Left colon (tissue), 2 donors: ENCODE data around the gene AS3MT. TPM values are rescaled to one million over a fixed set of nuclear protein-coding genes. Genes with fewer than 3 reads are reported as not detected.
"Not testable (repeated sequence)": the region's sequence is repeated elsewhere in the genome, so short reads cannot be mapped to it uniquely, and the experiment has no call there.

Source experiments
- ATAC-seq: fragments of 200-7000 bp; cut with Tn5 transposase; one replicate; pipeline ENCODE4 v1.9.1; 2020; ENCODE audit warnings: mild to moderate bottlenecking, moderate library complexity
- DNase-seq, 2 donors: peaks; one replicate each; pipeline ENCODE4 v3.0.0-alpha.2; 2020
- intact Hi-C, 2 donors: fragments of 100-400 bp; cut with DNase I in 1 of 2; cut with micrococcal nuclease in 1 of 2; formaldehyde crosslinking; loops; one replicate each; pipeline versions ENCODE4 v1.11.2 to v1.14.0; 2022; cut with DNase I, micrococcal nuclease
- total RNA-seq, 2 donors: library from RNA; stranded (reverse); fragmentation: NEBNext Ultra II Directional; extraction: Animal tissue kit (Norgen Biotek cat#: 25700); gene quantifications; one replicate each; pipeline ENCODE4 v1.2.1, GENCODE V29; 2021
- donor health status: DM: no; HTN: no; CAD: no.
- donor health status: DM: yes; HTN: yes; CAD: no.

The AS3MT gene
- total RNA-seq, 2 donors from 2014 or later, result 0.61 to 1.2 TPM

GRCh38 chr10:102914781-102915180, 45.5 kb downstream of the AS3MT start:
- intact Hi-C loops, result loop anchor here (5.0 to 10.0 kb wide), 2 partner anchors 150 to 333 kb away; partner anchors contain the start of gene RPEL1 (in 2 of the 2)
- no peak for ATAC-seq
- DNase-seq, result no peak

DNA sequence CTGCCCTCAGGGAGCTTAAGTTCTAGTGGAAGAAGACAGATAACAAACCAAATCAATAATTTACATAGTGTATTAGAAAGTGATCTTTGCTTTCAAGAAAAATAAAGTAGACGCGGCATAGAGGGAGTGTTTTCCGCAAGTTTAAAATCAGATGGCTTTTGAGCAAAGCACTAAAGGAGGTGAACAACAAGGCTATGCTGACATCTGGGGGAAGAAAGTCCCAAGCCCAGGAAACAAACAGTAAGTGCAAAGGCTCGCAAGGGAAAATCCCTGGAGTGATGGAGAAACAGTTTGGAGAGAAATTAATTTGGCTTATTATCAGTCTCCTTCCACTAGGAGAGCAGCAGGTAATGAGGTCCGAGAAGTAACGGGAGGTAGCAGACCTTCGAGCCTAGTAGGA, 46.9 kb downstream of the AS3MT start:
- intact Hi-C loops, result loop anchor here (5.0 to 10.0 kb wide), 2 partner anchors 149 to 331 kb away; partner anchors contain the start of gene RPEL1 (in 2 of the 2)
- ATAC-seq, result no peak
- no peak for DNase-seq

DNA sequence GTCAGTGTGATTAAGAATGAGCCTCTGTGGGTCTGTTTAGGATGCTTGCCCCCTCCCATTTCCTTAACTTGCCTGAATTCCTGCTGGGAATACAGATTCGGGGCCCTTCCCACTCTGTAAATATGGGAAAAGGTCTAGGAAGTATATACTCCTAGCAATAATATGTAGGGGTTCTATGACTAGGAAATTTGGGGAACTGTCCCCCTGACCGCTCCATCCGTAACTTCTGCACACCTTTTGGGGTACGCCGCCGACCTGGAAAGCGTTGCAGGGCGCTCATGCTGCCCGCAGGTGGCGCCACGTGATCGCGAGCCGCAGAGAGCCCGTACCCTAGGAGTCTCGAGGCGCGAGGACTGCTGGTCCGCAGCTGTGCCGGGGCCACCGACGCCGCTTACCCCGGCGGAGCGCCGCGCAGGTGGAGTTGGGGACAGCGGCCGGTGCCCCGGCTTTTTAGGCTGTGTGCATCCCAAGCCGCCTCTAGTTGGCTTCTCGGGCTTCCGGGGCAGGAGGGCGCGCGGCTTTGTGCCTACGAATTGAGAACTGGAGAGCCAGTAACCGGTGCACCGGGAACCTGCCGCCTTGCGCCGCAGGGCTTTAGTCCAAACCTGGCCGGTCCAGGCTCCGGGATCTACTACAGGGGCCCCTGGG, 48.2 kb downstream of the AS3MT start:
- DNase-seq (peak; percentile 69 to 85), ATAC-seq (peak; percentile 62)
- intact Hi-C loops, result loop anchor here (5.0 to 10.0 kb wide), 2 partner anchors 147 to 330 kb away; partner anchors contain the start of gene RPEL1 (in 2 of the 2)

- intact Hi-C loops, result loop anchor here (5.0 to 10.0 kb wide), 2 partner anchors 147 to 329 kb away; partner anchors contain the start of gene RPEL1 (in 2 of the 2)
- peak; percentile 91 for ATAC-seq
- DNase-seq, result peak; percentile 100
These were observed 48.9 kb downstream of the AS3MT start, which contains the start of gene CNNM2 for GRCh38 chr10:102917962-102918816. Gene CNNM2, plus strand, starts transcription at chr10:102918294. Its CDS starts 187 bp downstream, at chr10:102918481.

DNA sequence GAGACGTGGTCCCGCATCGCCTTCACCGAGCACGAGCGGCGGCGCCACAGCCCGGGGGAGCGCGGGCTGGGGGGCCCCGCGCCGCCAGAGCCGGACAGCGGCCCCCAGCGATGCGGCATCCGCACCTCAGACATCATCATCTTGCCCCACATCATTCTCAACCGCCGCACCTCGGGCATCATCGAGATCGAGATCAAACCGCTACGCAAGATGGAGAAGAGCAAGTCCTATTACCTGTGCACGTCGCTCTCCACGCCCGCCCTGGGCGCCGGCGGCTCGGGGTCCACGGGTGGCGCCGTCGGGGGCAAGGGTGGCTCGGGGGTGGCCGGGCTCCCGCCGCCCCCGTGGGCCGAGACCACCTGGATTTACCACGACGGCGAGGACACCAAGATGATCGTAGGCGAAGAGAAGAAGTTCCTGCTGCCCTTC, 49.6 kb downstream of the AS3MT start:
- intact Hi-C loops, result loop anchor here (5.0 to 10.0 kb wide), 2 partner anchors 146 to 328 kb away; partner anchors contain the start of gene RPEL1 (in 2 of the 2)
- DNase-seq, result peak; percentile 37 to 48
- no peak for ATAC-seq

- ATAC-seq, result no peak
- intact Hi-C loops, result loop anchor here (5.0 to 10.0 kb wide), 2 partner anchors 145 to 328 kb away; partner anchors contain the start of gene RPEL1 (in 2 of the 2)
- peak; percentile 32 to 39 for DNase-seq
These were observed 50.1 kb downstream of the AS3MT start for GRCh38 chr10:102919246-102919959.

DNA sequence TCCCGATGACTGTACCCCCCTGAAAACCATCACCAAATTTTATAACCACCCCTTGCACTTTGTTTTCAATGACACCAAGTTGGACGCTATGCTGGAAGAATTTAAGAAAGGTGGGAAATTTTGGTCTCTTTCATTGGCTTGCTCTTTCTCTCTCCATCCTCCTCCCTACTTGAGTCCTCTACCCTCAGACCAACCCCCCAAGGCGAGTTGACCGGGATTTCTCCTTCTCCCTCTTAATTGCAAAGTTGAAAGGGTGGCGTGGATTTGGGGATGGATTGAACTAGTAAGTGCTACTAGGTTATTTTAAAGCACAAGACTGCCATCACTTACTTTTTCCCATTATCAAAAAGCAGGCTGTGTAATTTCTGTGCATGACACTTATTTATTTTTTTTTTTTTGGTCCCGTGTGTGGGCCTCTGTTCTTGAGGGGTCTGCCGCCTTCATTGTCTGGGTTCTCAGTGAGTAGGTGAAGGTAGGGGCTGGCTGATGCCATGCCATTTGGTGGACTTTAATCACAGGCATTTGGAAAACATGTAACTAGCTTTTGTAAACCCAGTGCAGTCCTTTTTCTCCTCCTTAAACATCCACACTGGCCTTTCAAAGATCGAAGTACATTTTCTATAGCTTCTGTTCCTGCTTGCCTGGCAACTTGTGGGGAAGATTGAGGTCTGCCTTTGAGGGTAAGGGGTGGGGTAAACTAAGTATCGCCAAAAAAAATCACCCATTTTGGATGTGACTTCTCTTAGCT, 50.9 kb downstream of the AS3MT start:
- no peak for ATAC-seq
- intact Hi-C loops, result loop anchor here (5.0 to 10.0 kb wide), 2 partner anchors 145 to 327 kb away; partner anchors contain the start of gene RPEL1 (in 2 of the 2)
- no peak for DNase-seq

DNA sequence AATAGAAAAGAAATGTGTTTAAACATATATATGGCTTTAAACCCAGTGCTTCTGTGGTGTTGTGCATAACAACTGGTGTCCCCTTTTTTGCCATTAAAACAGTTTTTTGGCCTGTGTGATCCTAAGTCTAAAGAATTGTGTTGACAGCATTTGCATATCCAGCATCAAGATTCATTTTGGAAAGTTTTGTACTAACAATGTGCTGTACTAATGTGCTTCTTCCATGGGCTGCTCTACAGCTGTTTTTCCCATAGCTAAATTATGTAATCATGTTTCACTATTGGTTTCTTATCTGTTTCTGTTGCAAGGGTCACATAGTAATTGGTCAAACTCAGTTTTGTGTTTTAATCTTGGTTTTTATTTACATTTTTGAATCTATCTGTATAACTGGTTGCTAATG, 54.3 kb downstream of the AS3MT start:
- DNase-seq, result no peak
- intact Hi-C loops, result loop anchor here in 1 of 2 donors (10.0 kb wide), 1 partner anchor 141 kb away; no protein-coding TSS in a partner anchor
- ATAC-seq, result no peak

GRCh38 chr10:102926842-102927241, 57.6 kb downstream of the AS3MT start:
- intact Hi-C loops, result loop anchor here in 1 of 2 donors (10.0 kb wide), 1 partner anchor 138 kb away; no protein-coding TSS in a partner anchor
- peak; percentile 82 for ATAC-seq
- peak in 1 of 2 donors; percentile 14 for DNase-seq

DNA sequence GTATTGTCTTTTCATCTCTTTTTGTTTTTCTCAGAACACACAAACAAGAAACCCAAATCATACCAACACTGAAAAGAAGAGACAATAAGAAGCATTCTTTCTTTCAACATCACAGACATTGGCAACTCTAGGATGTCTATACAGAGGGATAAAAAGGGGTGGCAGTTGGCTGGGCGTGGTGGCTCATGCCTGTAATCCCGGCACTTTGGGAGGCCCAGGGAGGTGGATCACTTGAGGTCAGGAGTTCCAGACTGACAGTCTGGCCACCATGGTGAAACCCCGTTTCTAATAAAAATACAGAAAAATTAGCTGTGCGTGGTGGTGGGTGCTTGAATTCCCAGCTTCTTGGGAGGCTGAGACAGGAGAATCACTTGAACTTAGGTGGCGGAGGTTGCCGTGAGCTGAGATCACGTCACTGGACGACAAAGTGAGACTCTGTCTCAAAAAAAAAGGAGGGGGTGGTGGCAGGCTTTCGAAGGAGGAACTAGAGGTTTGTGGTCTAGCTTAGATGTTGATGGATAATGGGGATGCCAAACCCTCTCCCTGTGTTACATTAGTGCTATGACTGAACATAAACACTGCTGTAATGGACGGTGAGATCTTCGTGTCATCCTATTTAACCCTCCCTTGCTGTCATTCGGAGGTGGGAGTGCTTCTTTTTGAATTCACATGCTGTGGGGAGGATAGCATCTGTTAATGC, 58.2 kb downstream of the AS3MT start:
- DNase-seq, result peak in 1 of 2 donors; percentile 27
- intact Hi-C loops, result loop anchor here in 1 of 2 donors (10.0 kb wide), 1 partner anchor 137 kb away; no protein-coding TSS in a partner anchor
- peak; percentile 44 for ATAC-seq

DNA sequence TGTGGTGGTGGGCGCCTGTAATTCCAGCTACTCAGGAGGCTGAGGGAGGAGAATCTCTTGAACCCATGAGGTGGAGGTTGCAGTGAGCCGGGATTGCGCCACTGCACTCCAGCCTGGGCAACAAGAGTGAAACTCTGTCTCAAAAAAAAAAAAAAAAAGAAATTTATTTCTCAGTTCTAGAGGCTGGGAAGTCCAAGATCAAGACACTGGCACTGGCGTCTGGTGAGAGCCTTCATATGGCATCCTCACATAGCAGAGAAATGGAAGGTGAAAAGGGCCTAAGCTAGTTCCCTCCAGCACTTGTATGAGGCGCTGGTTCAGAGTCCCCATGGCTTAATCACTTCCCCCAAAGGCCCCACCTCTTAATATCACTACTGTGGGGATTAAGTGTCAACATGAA, 59.2 kb downstream of the AS3MT start:
- not testable (repeated sequence) for ATAC-seq, DNase-seq
- intact Hi-C loops, result loop anchor here in 1 of 2 donors (10.0 kb wide), 1 partner anchor 136 kb away; no protein-coding TSS in a partner anchor

DNA sequence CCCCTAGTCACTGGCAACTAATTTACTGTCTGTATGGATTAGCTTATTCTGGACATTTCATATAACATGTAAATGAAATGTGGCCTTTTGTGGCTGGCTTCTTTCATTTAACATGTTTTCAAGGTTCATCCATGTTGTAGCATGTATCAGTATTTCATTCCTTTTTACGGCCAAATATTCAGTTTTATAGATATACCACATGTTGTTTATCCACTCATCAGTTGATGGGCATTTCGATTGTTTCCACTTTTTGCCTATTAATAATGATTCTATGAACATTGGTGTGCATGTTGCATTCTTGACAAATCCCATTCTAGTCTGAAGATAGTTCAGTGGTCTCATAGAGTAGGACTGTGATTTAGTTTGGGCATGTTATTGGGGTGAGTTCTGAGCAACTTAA, 61.5 kb downstream of the AS3MT start:
- DNase-seq (no peak), ATAC-seq (no peak)
- intact Hi-C loops, result no loop called here

- ATAC-seq (no peak), DNase-seq (no peak)
- intact Hi-C loops, result no loop called here
These were observed 62.4 kb downstream of the AS3MT start for GRCh38 chr10:102931643-102932042.

- no peak for DNase-seq
- intact Hi-C loops, result no loop called here
- no peak for ATAC-seq
These were observed 66.2 kb downstream of the AS3MT start for GRCh38 chr10:102935505-102935904.

GRCh38 chr10:102935939-102936605, 66.8 kb downstream of the AS3MT start:
- no peak for DNase-seq
- intact Hi-C loops, result no loop called here
- ATAC-seq, result no peak

GRCh38 chr10:102941401-102941800, 72.1 kb downstream of the AS3MT start:
- ATAC-seq, result no peak
- intact Hi-C loops, result no loop called here
- DNase-seq, result no peak

DNA sequence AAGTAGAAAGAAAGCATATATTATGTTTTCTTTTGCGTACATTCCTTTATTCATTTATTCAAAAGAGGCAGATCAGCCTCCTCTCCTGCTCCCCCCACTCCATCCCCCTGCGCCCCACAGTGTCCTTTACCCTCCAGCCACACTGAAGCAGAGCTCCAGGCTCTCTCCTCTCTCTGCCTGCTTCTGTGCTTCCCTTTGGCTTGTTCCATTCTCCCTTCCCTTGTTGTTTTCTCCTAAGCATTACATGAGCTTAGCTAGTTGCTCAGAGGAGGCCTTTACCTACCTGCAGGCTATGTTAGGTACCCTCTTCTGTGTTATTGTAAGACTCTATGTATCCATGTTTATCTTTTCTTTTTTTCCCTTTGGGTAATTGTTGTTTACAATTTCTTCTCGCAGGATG, 76.2 kb downstream of the AS3MT start:
- intact Hi-C loops, result no loop called here
- DNase-seq (no peak), ATAC-seq (peak; percentile 8)
